ENCODE measurements around the gene HRH2.
"Not testable (repeated sequence)": the region's sequence is repeated elsewhere in the genome, so short reads cannot be mapped to it uniquely, and the experiment has no call there.

HRH2 gene

GRCh38 chr5:175753536-175754402 is 95.9 kb downstream of the HRH2 start:
- in situ Hi-C loops (cut with MboI; ENCODE audit: low pct_unique_long_range_greater_than_20kb, low sequenced_read_pairs, unreplicated experiment), result no loop called here
- TF ChIP-seq CTCF (IDR thresholded peaks at IDR 0.05; ENCODE audit: extremely low read depth, insufficient read depth, missing control alignments), result no peak
- no peak for DNase-seq (ENCODE audit: low spot score)

GRCh38 chr5:175759991-175760390 is 102.1 kb downstream of the HRH2 start:
- DNase-seq (ENCODE audit: low spot score); in situ Hi-C loops (cut with MboI; ENCODE audit: low pct_unique_long_range_greater_than_20kb, low sequenced_read_pairs, unreplicated experiment): not testable (repeated sequence)

Measured in GM13977 (cell line).